22Rv1 (cell line): Measurements from ENCODE around the gene MED12L.

ENCODE experiments used
- CTCF ChIP-seq: fragments of 450-650 bp; IDR thresholded peaks from 2 replicates; pipeline ENCODE4 v1.5.1; 2017; ENCODE audit warnings: mild to moderate bottlenecking
- ZFX ChIP-seq: fragments of 450-650 bp; IDR thresholded peaks from 2 replicates; pipeline ENCODE4 v1.6.1; 2017; ENCODE audit warnings: antibody characterized with exemption, borderline replicate concordance

GRCh38 chr3:151419806-151420205 is 334.3 kb downstream of the MED12L start:
- TF ChIP-seq CTCF (no peak), ZFX (no peak)
